HepG2 (cell line): ENCODE data around the gene CCNF. TPM values are rescaled to one million over a fixed set of nuclear protein-coding genes. Genes with fewer than 3 reads are reported as not detected.

Source experiments
- BORCS8-MEF2B ChIP-seq: sonication (generic); formaldehyde crosslinking; IDR thresholded peaks from 2 replicates; pipeline ENCODE4 v1.8.0; 2022; ENCODE audit warnings: mild to moderate bottlenecking, missing genetic modification reagents
- HDAC1 ChIP-seq: sonication (generic); formaldehyde crosslinking; IDR thresholded peaks from 2 replicates; pipeline ENCODE4 v1.5.1; 2020; ENCODE audit warnings: mild to moderate bottlenecking, missing genetic modification reagents
- HOXA3 ChIP-seq: sonication (generic); formaldehyde crosslinking; IDR thresholded peaks from 2 replicates; pipeline ENCODE4 v1.5.0; 2020; ENCODE audit warnings: missing genetic modification reagents
- KDM1A ChIP-seq: IDR thresholded peaks from 2 replicates; pipeline ENCODE4 v1.6.1; 2016; ENCODE audit warnings: missing compliant biosample characterization
- MAZ ChIP-seq, 2 experiments: sonication (generic) in 1 of 2; formaldehyde crosslinking in 1 of 2; IDR thresholded peaks; 2 replicates each; pipeline versions ENCODE4 v1.5.0 to v1.6.1; 2012 to 2020; ENCODE audit warnings: low read depth in 2 of 2, mild to moderate bottlenecking in 2 of 2, borderline replicate concordance in 1 of 2, improper control_type of control experiment in 1 of 2, low read length in 1 of 2, missing genetic modification reagents in 1 of 2, moderate library complexity in 1 of 2
- NFYB ChIP-seq: sonication (generic); formaldehyde crosslinking; IDR thresholded peaks from 2 replicates; pipeline ENCODE4 v1.4.0; 2020; ENCODE audit warnings: missing genetic modification reagents
- POLR2G ChIP-seq: fragments of 200-400 bp; formaldehyde crosslinking; IDR thresholded peaks from 2 replicates; pipeline ENCODE4 v1.6.1; 2018; ENCODE audit warnings: mild to moderate bottlenecking, low read depth, low read length, moderate library complexity
- SP1 ChIP-seq, 2 experiments: fragments of 450-650 bp in 1 of 2; sonication (generic) in 1 of 2; formaldehyde crosslinking in 1 of 2; IDR thresholded peaks; 2 replicates each; pipeline versions ENCODE4 v1.4.0 to v1.6.1; 2016 to 2020; ENCODE audit warnings: missing genetic modification reagents in 1 of 2
- ZBTB7B ChIP-seq: sonication (generic); formaldehyde crosslinking; IDR thresholded peaks from 2 replicates; pipeline ENCODE4 v1.4.0; 2020; ENCODE audit warnings: missing genetic modification reagents
- ZNF354B ChIP-seq: sonication (generic); formaldehyde crosslinking; IDR thresholded peaks from 2 replicates; pipeline ENCODE4 v1.8.0; 2022; ENCODE audit warnings: mild to moderate bottlenecking, missing genetic modification reagents
- ZNF431 ChIP-seq: sonication (generic); formaldehyde crosslinking; IDR thresholded peaks from 2 replicates; pipeline ENCODE4 v1.9.0; 2022; ENCODE audit warnings: missing genetic modification reagents, low read depth, mild to moderate bottlenecking, borderline replicate concordance
- ZNF761 ChIP-seq: sonication (generic); formaldehyde crosslinking; conservative IDR thresholded peaks from 2 replicates; pipeline ENCODE4 v1.4.0; 2020; ENCODE audit warnings: mild to moderate bottlenecking, missing genetic modification reagents
- polyA plus RNA-seq, 8 experiments: library from polyadenylated mRNA; depleted of rRNA in 3 of 8; stranded (reverse) in 7 of 8; unstranded in 1 of 8; fragments of >200 nt; fragmentation: Illumina TruSeq in 4 of 8; extraction: Trizol in 4 of 8; gene quantifications; 2 replicates each; pipeline versions ENCODE4 v1.2.1 to v1.2.3, GENCODE V29; 2011 to 2016; ENCODE audit warnings: low read depth in 4 of 8, missing spikeins in 1 of 8, mixed read lengths in 1 of 8; ENCODE audit not compliant: insufficient read depth in 1 of 8
- total RNA-seq, 5 experiments: library from RNA; depleted of rRNA; stranded (reverse); fragments of >200 nt; fragmentation: Illumina TruSeq; extraction: Trizol; gene quantifications; 2 replicates each; pipeline ENCODE4 v1.2.3, GENCODE V29; 2016; ENCODE audit warnings: low read depth in 1 of 5
- TF ChIP-seq, protein P1 (sequence below): IDR thresholded peaks from 2 replicates; pipeline ENCODE4 v1.6.1; 2016; ENCODE audit warnings: missing genetic modification reagents, missing compliant biosample characterization
- TF ChIP-seq, protein P2 (sequence below): sonication (generic); formaldehyde crosslinking; IDR thresholded peaks from 2 replicates; pipeline ENCODE4 v1.4.0; 2020; ENCODE audit warnings: missing genetic modification reagents
- TF ChIP-seq, protein P3 (sequence below): IDR thresholded peaks from 2 replicates; pipeline ENCODE4 v1.6.1; 2016; ENCODE audit warnings: mild to moderate bottlenecking
- TF ChIP-seq, protein P4 (sequence below): sonication (generic); formaldehyde crosslinking; IDR thresholded peaks from 2 replicates; pipeline ENCODE4 v1.4.0; 2020; ENCODE audit warnings: missing genetic modification reagents, borderline replicate concordance
- TF ChIP-seq, protein P5 (sequence below): sonication (generic); formaldehyde crosslinking; IDR thresholded peaks from 2 replicates; pipeline ENCODE4 v1.4.0; 2020; ENCODE audit warnings: missing genetic modification reagents

Gene CCNF
- total and polyA plus RNA-seq, 2 of the 13 experiments (the other 11 are each of a cell fraction or from before 2014, with no cell fraction given) = 6.4 to 22.8 TPM

DNA sequence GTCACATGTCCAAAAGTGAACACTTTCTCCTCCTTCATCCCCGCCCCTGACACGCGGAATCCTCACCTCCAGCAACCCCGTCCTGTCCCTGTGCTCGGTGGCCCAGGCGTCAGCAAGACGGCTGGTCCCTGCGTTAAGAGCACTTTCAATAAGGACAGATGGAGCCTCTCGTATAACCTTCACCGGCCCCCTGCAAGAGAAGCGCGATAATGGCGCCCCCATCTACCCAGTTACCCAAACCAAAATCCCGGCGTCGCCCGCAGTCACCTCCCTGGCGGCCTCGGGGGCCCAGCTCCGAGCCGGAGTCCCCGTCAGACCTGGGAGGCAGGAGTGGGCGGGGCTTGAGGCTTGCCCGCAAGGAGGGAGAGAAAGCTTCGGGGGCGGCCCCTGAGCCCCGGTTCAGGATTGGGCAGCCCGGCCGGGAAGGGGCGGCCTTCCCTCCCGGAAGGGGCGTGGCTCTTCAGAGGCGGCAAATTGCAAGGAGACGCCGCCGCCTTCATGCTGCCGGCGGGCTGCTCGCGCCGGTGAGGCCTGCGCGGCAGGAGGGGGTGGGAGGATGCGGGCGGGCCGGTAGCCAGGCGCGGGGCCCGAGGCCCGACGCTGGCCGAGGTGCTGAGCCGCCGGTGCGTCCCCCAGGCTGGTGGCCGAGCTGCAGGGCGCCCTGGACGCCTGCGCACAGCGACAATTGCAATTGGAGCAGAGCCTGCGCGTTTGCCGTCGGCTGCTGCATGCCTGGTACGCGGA lies 30.6 kb downstream of the CCNF start, which contains the start of gene TEDC2 (continued):
- TF ChIP-seq NFYB (peak; percentile 83), ZBTB7B (CRISPR knock-in tag) (0 out of 2 replicates have a peak, but pooled peaks have one; percentile 15), MAZ (IDR thresholded peaks at IDR 0.05; ENCODE audit: borderline replicate concordance, low read depth, low read length) (peak; percentile 71; the same call in 1 of the 2 replicates), MAZ (CRISPR knock-in tag; IDR thresholded peaks at IDR 0.05; ENCODE audit: low read depth) (peak; percentile 34; the same call in 1 of the 2 replicates), HDAC1 (CRISPR knock-in tag) (peak; percentile 89), KDM1A (CRISPR knock-in tag) (no peak), ZNF431 (peak; percentile 61; the same call in 1 of the 2 replicates), BORCS8-MEF2B (CRISPR knock-in tag) (peak; percentile 57), POLR2G (peak; percentile 75), ZNF761 (peak; percentile 39; the same call in 1 of the 2 replicates), SP1 (IDR thresholded peaks at IDR 0.05) (no peak), SP1 (CRISPR knock-in tag; IDR thresholded peaks at IDR 0.05) (peak; percentile 93), HOXA3 (CRISPR knock-in tag) (peak; percentile 44; the same call in 1 of the 2 replicates), ZNF354B (0 out of 2 replicates have a peak, but pooled peaks have one; percentile 63)
- TF ChIP-seq, protein P1, sequence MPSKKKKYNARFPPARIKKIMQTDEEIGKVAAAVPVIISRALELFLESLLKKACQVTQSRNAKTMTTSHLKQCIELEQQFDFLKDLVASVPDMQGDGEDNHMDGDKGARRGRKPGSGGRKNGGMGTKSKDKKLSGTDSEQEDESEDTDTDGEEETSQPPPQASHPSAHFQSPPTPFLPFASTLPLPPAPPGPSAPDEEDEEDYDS (CRISPR knock-in tag) = peak; percentile 36; the same call in 1 of the 2 replicates
- TF ChIP-seq, protein P2, sequence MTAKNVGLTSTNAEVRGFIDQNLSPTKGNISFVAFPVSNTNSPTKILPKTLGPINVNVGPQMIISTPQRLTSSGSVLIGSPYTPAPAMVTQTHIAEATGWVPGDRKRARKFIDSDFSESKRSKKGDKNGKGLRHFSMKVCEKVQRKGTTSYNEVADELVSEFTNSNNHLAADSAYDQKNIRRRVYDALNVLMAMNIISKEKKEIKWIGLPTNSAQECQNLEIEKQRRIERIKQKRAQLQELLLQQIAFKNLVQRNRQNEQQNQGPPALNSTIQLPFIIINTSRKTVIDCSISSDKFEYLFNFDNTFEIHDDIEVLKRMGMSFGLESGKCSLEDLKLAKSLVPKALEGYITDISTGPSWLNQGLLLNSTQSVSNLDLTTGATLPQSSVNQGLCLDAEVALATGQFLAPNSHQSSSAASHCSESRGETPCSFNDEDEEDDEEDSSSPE (CRISPR knock-in tag) = peak; percentile 97
- TF ChIP-seq, protein P3, sequence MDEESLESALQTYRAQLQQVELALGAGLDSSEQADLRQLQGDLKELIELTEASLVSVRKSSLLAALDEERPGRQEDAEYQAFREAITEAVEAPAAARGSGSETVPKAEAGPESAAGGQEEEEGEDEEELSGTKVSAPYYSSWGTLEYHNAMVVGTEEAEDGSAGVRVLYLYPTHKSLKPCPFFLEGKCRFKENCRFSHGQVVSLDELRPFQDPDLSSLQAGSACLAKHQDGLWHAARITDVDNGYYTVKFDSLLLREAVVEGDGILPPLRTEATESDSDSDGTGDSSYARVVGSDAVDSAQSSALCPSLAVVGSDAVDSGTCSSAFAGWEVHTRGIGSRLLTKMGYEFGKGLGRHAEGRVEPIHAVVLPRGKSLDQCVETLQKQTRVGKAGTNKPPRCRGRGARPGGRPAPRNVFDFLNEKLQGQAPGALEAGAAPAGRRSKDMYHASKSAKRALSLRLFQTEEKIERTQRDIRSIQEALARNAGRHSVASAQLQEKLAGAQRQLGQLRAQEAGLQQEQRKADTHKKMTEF = peak; percentile 28; the same call in 1 of the 2 replicates
- TF ChIP-seq, protein P4, sequence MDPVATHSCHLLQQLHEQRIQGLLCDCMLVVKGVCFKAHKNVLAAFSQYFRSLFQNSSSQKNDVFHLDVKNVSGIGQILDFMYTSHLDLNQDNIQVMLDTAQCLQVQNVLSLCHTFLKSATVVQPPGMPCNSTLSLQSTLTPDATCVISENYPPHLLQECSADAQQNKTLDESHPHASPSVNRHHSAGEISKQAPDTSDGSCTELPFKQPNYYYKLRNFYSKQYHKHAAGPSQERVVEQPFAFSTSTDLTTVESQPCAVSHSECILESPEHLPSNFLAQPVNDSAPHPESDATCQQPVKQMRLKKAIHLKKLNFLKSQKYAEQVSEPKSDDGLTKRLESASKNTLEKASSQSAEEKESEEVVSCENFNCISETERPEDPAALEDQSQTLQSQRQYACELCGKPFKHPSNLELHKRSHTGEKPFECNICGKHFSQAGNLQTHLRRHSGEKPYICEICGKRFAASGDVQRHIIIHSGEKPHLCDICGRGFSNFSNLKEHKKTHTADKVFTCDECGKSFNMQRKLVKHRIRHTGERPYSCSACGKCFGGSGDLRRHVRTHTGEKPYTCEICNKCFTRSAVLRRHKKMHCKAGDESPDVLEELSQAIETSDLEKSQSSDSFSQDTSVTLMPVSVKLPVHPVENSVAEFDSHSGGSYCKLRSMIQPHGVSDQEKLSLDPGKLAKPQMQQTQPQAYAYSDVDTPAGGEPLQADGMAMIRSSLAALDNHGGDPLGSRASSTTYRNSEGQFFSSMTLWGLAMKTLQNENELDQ (CRISPR knock-in tag) = no peak
- TF ChIP-seq, protein P5, sequence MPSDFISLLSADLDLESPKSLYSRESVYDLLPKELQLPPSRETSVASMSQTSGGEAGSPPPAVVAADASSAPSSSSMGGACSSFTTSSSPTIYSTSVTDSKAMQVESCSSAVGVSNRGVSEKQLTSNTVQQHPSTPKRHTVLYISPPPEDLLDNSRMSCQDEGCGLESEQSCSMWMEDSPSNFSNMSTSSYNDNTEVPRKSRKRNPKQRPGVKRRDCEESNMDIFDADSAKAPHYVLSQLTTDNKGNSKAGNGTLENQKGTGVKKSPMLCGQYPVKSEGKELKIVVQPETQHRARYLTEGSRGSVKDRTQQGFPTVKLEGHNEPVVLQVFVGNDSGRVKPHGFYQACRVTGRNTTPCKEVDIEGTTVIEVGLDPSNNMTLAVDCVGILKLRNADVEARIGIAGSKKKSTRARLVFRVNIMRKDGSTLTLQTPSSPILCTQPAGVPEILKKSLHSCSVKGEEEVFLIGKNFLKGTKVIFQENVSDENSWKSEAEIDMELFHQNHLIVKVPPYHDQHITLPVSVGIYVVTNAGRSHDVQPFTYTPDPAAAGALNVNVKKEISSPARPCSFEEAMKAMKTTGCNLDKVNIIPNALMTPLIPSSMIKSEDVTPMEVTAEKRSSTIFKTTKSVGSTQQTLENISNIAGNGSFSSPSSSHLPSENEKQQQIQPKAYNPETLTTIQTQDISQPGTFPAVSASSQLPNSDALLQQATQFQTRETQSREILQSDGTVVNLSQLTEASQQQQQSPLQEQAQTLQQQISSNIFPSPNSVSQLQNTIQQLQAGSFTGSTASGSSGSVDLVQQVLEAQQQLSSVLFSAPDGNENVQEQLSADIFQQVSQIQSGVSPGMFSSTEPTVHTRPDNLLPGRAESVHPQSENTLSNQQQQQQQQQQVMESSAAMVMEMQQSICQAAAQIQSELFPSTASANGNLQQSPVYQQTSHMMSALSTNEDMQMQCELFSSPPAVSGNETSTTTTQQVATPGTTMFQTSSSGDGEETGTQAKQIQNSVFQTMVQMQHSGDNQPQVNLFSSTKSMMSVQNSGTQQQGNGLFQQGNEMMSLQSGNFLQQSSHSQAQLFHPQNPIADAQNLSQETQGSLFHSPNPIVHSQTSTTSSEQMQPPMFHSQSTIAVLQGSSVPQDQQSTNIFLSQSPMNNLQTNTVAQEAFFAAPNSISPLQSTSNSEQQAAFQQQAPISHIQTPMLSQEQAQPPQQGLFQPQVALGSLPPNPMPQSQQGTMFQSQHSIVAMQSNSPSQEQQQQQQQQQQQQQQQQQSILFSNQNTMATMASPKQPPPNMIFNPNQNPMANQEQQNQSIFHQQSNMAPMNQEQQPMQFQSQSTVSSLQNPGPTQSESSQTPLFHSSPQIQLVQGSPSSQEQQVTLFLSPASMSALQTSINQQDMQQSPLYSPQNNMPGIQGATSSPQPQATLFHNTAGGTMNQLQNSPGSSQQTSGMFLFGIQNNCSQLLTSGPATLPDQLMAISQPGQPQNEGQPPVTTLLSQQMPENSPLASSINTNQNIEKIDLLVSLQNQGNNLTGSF (CRISPR knock-in tag) = 0 out of 2 replicates have a peak, but pooled peaks have one; percentile 70
